SU-DHL-6 (cell line): Measurements from ENCODE around the gene ARHGEF16.

Experiments used
- CTCF ChIP-seq: fragments of 200-600 bp; sonication (generic); IDR thresholded peaks from one replicate; pipeline ENCODE4 v1.5.1; 2017; ENCODE audit warnings: antibody characterized with exemption, mild to moderate bottlenecking, low read length, moderate library complexity; ENCODE audit not compliant: insufficient read depth, poor library complexity, severe bottlenecking
- EZH2phosphoT487 ChIP-seq: fragments of 200-600 bp; sonication (generic), shearing (Covaris generic); conservative IDR thresholded peaks from 2 replicates; pipeline ENCODE4 v1.6.1; 2018; ENCODE audit warnings: mild to moderate bottlenecking, antibody characterized with exemption, low read length, moderate library complexity, mixed read lengths

GRCh38 chr1:3432306-3432705 lies 22.2 kb upstream of the ARHGEF16 start:
- no peak for TF ChIP-seq CTCF
- no peak for TF ChIP-seq EZH2phosphoT487
